Large intestine (tissue), 3 donors: ENCODE results near the gene ADARB1. TPM values are rescaled to one million over a fixed set of nuclear protein-coding genes. Genes with fewer than 3 reads are reported as not detected.

Source experiments
- DNase-seq, 2 donors: peaks; one replicate each; pipeline versions ENCODE4 v3.0.0 to v3.0.0-alpha.2; 2013
- H3K27ac ChIP-seq: one replicate; pipeline ENCODE4 v1.5.1; 2013; ENCODE audit warnings: low read length
- H3K27me3 ChIP-seq: 2 replicates; pipeline ENCODE4 v1.6.1; 2013; ENCODE audit warnings: low read length; ENCODE audit not compliant: control insufficient read depth, insufficient read depth
- H3K36me3 ChIP-seq: 2 replicates; pipeline ENCODE4 v1.6.1; 2013; ENCODE audit warnings: low read length; ENCODE audit not compliant: control insufficient read depth, insufficient read depth
- H3K4me1 ChIP-seq: one replicate; pipeline ENCODE4 v1.6.1; 2013; ENCODE audit warnings: low read length; ENCODE audit not compliant: control insufficient read depth, insufficient read depth
- H3K4me3 ChIP-seq: one replicate; pipeline ENCODE4 v1.5.1; 2013; ENCODE audit warnings: low read length
- H3K9me3 ChIP-seq: one replicate; pipeline ENCODE4 v1.6.1; 2013; ENCODE audit warnings: mild to moderate bottlenecking, low read depth, low read length, moderate library complexity; ENCODE audit not compliant: control insufficient read depth
- WGBS: methylation state at CpG from one replicate; pipeline ENCODE4 v1.1.5; 2013; ENCODE audit warnings: low lambda C conversion rate; ENCODE audit not compliant: insufficient coverage; 5-methylcytosine and 5-hydroxymethylcytosine counted together
- polyA plus RNA-seq: library from polyadenylated mRNA; unstranded; fragments of 120-200 nt; gene quantifications from one replicate; pipeline ENCODE4 v1.2.1, GENCODE V29; 2013

Gene ADARB1
- polyA plus RNA-seq, 1 donor = 12.1 TPM

DNA sequence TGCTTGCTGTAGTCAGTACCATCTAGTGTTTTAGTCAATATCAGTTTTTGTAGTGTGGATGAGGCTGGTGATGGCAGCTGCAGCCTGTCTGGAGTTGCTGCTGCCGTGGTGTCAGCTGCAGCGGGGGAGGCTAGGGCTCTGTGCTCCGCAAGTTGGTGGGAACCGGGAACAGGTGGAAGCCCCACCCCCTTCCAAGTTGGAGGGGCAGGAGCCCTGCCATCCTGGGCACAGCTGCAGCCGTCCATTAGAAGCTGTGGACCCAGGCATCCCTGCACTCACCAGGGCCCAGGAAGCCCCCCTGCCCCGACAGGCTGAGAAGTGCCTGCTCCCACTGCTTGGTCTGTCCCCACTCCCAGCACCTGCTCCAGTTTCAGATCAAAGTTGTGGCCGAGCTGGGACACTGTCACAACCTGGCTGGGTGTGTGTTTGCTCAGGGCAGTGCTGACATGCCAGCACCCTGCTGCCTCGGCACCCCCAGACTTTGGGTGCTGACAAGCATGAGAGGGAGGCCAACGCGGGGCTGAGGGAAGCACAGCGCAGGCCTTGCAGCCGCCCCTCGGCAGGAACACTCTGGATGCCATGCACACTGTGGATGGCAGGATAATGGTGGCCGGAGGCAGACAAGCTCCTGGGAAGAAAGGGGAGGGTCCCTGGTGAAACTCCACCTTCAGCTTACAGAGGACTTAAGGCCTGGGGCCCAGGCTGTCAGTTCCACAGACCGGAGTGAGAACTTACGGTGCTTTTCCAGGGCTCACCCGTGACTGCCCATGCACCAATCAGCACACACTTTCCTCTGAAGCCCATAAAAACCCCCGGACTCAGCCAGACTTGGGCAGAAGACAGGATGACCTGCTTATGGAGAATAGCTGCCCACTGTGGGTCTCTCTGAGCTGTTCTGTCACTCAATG, 86.9 kb downstream of the ADARB1 start:
- Histone ChIP-seq H3K27me3 (no peaks in the 10 kb centered on the region), H3K36me3 (no peaks in the 10 kb centered on the region), H3K27ac (no peak overlapping the region), H3K4me3 (no peak overlapping the region), H3K4me1 (no peaks in the 10 kb centered on the region), H3K9me3 (no peaks in the 10 kb centered on the region)
- no peak for DNase-seq
- 90% methylated on average over 2 of the region's 18 CpGs for WGBS

- H3K36me3 ChIP-seq = no peaks in the 10 kb centered on the region
- no peaks in the 10 kb centered on the region for H3K4me1 ChIP-seq
- H3K4me3 ChIP-seq = no peak overlapping the region
- H3K9me3 ChIP-seq = no peaks in the 10 kb centered on the region
- H3K27me3 ChIP-seq = no peaks in the 10 kb centered on the region
- H3K27ac ChIP-seq = no peak overlapping the region
- DNase-seq = no peak
- no CpG with 5 or more reads among the region's 8 CpGs for WGBS
Measured at GRCh38 chr21:45162115-45162514, 87.7 kb downstream of the ADARB1 start.

- no CpG with 5 or more reads among the region's 5 CpGs for WGBS
- no peaks in the 10 kb centered on the region for H3K9me3 ChIP-seq
- H3K4me1 ChIP-seq = no peaks in the 10 kb centered on the region
- no peaks in the 10 kb centered on the region for H3K27me3 ChIP-seq
- no peak overlapping the region for H3K4me3 ChIP-seq
- no peak for DNase-seq
- H3K36me3 ChIP-seq = no peaks in the 10 kb centered on the region
- no peak overlapping the region for H3K27ac ChIP-seq
Measured at GRCh38 chr21:45162809-45163208, 88.4 kb downstream of the ADARB1 start.

DNA sequence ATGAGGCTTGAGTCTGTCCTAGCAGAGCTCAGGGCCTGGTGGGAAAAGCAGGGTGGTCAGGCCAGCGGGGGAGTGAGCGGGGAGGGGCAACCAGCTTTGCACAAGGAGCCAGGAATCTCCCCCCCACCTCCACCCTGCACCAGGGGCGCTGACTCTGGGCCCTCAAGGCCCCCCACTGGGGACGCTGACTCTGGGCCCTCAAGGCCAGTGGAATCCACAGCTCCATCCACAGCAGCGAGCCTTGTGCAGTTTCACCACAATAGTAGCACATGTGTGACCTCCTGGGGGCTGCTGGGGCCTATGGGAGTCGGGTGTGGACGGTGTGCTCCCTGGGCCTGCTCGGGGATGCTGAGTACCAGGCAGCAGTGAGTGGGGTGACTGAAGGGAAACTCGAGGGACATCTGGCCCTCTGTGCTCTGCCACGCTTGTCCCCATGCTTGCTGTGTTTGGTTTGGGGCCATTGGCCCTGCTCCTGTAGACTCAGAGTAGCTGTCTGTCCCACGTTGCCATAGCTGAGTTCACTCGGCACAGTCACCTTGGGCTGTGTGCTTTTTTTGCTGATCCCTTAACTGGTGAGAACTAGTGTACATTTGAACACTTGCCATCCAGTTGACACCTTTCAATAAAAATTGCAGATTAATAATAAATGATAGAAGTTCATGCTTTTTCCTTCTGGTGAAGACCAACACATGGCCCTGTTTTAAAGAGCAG, 89.2 kb downstream of the ADARB1 start:
- no CpG with 5 or more reads among the region's 12 CpGs for WGBS
- H3K4me1 ChIP-seq = no peaks in the 10 kb centered on the region
- H3K9me3 ChIP-seq = no peaks in the 10 kb centered on the region
- H3K27ac ChIP-seq = no peak overlapping the region
- no peaks in the 10 kb centered on the region for H3K36me3 ChIP-seq
- H3K4me3 ChIP-seq = no peak overlapping the region
- no peak for DNase-seq
- no peaks in the 10 kb centered on the region for H3K27me3 ChIP-seq

GRCh38 chr21:45164124-45164511, 89.7 kb downstream of the ADARB1 start:
- H3K27ac ChIP-seq = no peak overlapping the region
- WGBS = no CpG with 5 or more reads among the region's 12 CpGs
- no peaks in the 10 kb centered on the region for H3K27me3 ChIP-seq
- H3K4me3 ChIP-seq = no peak overlapping the region
- DNase-seq = no peak
- no peaks in the 10 kb centered on the region for H3K36me3 ChIP-seq
- no peaks in the 10 kb centered on the region for H3K4me1 ChIP-seq
- no peaks in the 10 kb centered on the region for H3K9me3 ChIP-seq

DNA sequence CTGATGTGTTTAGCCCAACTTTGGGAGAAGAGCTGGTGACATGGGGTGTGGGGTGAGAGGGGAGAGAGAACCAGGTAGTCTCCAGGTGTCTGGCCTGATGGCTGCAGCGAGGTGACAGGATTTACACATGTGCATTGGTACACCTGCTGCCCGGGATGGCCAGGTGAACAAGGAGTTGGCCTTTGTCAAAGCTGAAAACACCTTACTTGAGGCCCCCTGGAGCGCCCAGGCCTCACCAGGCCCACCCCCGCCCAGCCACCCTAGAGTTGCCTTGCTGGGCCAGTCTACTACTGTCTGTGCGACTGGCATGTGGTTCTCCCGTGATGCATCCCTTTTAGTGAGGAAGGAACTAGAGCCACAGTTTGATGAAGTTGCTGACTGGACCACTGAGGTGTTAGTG, 90.5 kb downstream of the ADARB1 start:
- no peaks in the 10 kb centered on the region for H3K9me3 ChIP-seq
- H3K4me1 ChIP-seq = no peaks in the 10 kb centered on the region
- H3K27ac ChIP-seq = no peak overlapping the region
- H3K27me3 ChIP-seq = no peaks in the 10 kb centered on the region
- DNase-seq = no peak
- no peaks in the 10 kb centered on the region for H3K36me3 ChIP-seq
- H3K4me3 ChIP-seq = no peak overlapping the region
- no CpG with 5 or more reads among the region's 6 CpGs for WGBS

GRCh38 chr21:45166931-45167330, 92.6 kb downstream of the ADARB1 start:
- Histone ChIP-seq H3K36me3 (no peaks in the 10 kb centered on the region), H3K9me3 (no peaks in the 10 kb centered on the region), H3K27ac (no peak overlapping the region), H3K4me1 (no peaks in the 10 kb centered on the region), H3K4me3 (no peak overlapping the region), H3K27me3 (no peaks in the 10 kb centered on the region)
- no peak for DNase-seq
- 86% methylated on average over 1 of the region's 5 CpGs for WGBS

GRCh38 chr21:45167796-45168222, 93.4 kb downstream of the ADARB1 start:
- no peaks in the 10 kb centered on the region for H3K4me1 ChIP-seq
- 89% methylated on average over 1 of the region's 6 CpGs for WGBS
- H3K27me3 ChIP-seq = no peaks in the 10 kb centered on the region
- DNase-seq = no peak
- H3K9me3 ChIP-seq = no peaks in the 10 kb centered on the region
- H3K27ac ChIP-seq = no peak overlapping the region
- H3K36me3 ChIP-seq = no peaks in the 10 kb centered on the region
- H3K4me3 ChIP-seq = no peak overlapping the region

- Histone ChIP-seq H3K4me3 (no peak overlapping the region), H3K9me3 (no peaks in the 10 kb centered on the region), H3K27ac (no peak overlapping the region), H3K36me3 (no peaks in the 10 kb centered on the region), H3K4me1 (no peaks in the 10 kb centered on the region), H3K27me3 (no peaks in the 10 kb centered on the region)
- DNase-seq = no peak
- 95% methylated on average over 4 of the region's 7 CpGs for WGBS
Measured at GRCh38 chr21:45168522-45168921, 94.1 kb downstream of the ADARB1 start.

- DNase-seq = no peak
- H3K27ac ChIP-seq = no peak overlapping the region
- no peaks in the 10 kb centered on the region for H3K4me1 ChIP-seq
- H3K36me3 ChIP-seq = no peaks in the 10 kb centered on the region
- H3K4me3 ChIP-seq = no peak overlapping the region
- no peaks in the 10 kb centered on the region for H3K27me3 ChIP-seq
- no CpG with 5 or more reads among the region's 7 CpGs for WGBS
- no peaks in the 10 kb centered on the region for H3K9me3 ChIP-seq
Measured at GRCh38 chr21:45169001-45169400, 94.6 kb downstream of the ADARB1 start.
